Stimulated activated CD8-positive, alpha-beta memory T cell treated with anti-CD3 and anti-CD28 coated beads, Interleukin-15, amount 100 ng/mL, for 1 hour (primary cell): ENCODE results near the gene KRT86.
"Not testable (repeated sequence)": the region's sequence is repeated elsewhere in the genome, so short reads cannot be mapped to it uniquely, and the experiment has no call there.

Experiments
- DNase-seq: peaks from one replicate; pipeline ENCODE4 v3.0.0-alpha.2; 2020; ENCODE audit warnings: low read depth

Gene KRT86

DNA sequence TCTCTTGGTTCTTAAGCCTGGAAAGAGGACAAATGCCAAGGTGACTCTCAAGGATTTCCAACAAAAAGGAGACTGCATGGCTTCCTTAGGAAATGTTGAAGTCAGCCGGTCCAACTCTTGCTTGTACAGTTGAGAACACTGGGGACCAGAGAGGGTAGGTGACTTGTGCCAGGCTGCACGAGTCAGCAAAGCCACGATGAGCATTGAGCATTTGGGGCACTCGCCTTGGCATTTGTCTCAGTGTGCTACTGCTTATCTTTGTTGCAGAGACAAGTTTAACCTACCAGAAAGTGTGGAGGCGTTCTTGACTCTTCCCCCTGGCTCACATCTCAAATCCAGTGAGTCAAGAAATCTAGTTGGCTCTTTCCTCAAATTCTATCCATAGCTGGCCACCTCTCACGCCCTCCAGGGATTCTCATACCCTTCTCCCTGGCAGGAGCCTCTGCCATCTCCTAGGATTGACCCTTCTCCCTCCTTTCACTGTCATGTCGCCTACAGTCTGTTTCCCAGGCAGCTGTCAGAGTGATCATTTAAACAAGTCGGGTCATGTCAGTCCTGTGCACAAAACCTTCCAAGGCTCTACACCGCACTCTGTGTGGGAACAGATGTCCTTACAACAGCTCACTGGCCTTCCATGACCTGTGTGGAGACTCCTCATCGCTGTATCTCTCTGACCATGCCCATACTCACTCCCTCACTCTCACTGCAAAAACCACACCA lies 64.0 kb downstream of the KRT86 start:
- DNase-seq, result no peak

DNA sequence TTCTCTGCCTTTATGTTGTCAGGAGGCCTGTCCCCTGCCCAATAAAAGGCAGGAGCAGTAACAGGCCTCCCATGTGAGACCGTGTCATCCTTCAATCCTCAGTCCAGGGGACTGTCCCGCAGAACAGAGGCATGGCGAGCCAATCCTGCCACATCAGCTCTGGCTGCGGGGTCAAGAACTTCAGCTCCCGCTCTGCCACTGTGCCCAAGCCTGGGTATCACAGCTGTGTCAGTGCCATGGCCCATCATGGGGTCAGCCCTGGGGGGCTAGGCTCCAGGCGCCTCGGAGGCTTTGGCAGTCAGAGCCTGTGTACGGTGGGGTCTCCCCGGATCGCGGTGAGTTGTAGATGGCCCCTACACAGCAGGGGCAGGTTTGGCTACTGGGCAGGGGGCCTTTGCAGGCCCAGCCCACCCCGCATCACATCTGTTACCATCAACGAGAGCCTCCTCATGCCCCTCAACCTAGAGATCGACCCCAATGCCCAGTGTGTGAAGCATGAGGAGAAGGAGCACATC lies 66.7 kb downstream of the KRT86 start:
- DNase-seq, result no peak

DNA sequence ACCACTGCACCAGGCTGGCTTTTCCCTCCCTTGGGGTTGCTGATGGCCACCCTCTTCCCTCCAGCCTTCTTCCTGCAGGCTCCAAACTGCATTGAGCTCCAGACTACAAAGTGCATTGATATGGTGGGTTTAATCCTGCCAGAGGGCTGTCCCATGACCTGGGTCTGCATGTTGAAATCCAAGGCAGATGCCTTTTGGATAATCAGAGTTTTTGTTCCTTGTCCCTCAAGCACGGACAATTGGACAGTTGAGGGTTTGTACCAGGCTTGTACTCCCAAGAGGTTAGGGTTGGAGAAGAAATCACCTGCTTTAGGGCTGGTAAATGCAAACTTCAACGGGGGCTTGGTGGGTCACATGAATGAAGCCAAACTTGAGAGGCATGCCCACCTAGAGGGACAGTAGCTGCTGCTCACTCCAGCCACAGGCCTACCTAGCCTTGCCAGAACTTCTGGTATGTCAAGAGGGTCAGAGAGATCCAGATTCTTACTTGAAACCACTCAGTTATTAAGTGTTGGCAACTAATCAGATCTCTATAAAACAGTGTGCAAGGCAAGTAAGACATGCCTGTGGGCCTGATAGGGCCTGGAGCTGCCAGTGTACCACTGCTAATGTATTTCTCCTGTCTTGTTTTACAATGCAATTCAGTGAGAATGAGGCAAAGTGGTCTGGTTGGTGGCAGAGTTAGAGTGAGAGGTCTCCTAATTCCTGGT lies 68.5 kb downstream of the KRT86 start:
- DNase-seq, result no peak

- DNase-seq, result no peak
These were observed 69.1 kb downstream of the KRT86 start for GRCh38 chr12:52343550-52343949.

DNA sequence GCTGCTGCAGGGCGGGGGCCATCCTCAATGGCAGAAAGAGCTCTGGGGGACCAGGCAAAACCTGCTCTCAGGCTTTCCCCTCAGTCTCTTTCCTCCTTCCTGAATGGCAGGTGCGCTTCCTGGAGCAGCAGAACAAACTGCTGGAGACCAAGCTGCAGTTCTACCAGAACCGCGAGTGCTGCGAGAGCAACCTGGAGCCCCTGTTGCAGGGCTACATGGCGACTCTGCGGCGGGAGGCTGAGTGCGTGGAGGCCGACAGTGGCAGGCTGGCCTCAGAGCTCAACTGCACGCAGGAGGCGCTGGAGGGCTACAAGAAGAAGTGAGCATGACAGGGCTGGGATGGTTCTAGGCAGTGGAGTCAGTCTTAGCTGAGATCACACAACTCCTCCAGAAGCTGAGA lies 69.7 kb downstream of the KRT86 start:
- no peak for DNase-seq

DNA sequence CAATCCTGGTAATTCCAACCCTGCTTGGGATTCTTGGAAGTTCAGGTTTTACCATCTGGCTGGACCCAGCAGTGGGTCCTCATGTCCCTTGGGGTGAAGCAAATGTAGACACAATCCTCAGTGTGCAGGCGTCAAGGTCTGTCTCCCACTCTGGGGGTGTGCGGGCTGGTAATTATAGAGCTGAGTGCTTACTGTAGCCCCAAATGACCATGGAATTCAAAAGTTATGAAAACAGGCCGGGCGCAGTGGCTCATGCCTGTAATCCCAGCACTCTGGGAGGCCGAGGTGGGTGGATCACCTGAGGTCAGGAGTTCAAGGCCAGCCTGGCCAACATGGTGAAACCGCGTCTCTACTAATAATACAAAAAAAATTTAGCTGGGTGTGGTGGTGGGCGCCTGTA lies 70.6 kb downstream of the KRT86 start:
- DNase-seq, result not testable (repeated sequence)

- no peak for DNase-seq
These were observed 72.1 kb downstream of the KRT86 start for GRCh38 chr12:52346593-52346992.

GRCh38 chr12:52347016-52347415 lies 72.6 kb downstream of the KRT86 start:
- DNase-seq, result no peak

- no peak for DNase-seq
These were observed 73.4 kb downstream of the KRT86 start for GRCh38 chr12:52347551-52348510.

- no peak for DNase-seq
These were observed 74.8 kb downstream of the KRT86 start for GRCh38 chr12:52349196-52349595.

GRCh38 chr12:52350021-52350620 lies 75.7 kb downstream of the KRT86 start:
- no peak for DNase-seq

GRCh38 chr12:52350786-52351185 lies 76.3 kb downstream of the KRT86 start:
- DNase-seq, result no peak

DNA sequence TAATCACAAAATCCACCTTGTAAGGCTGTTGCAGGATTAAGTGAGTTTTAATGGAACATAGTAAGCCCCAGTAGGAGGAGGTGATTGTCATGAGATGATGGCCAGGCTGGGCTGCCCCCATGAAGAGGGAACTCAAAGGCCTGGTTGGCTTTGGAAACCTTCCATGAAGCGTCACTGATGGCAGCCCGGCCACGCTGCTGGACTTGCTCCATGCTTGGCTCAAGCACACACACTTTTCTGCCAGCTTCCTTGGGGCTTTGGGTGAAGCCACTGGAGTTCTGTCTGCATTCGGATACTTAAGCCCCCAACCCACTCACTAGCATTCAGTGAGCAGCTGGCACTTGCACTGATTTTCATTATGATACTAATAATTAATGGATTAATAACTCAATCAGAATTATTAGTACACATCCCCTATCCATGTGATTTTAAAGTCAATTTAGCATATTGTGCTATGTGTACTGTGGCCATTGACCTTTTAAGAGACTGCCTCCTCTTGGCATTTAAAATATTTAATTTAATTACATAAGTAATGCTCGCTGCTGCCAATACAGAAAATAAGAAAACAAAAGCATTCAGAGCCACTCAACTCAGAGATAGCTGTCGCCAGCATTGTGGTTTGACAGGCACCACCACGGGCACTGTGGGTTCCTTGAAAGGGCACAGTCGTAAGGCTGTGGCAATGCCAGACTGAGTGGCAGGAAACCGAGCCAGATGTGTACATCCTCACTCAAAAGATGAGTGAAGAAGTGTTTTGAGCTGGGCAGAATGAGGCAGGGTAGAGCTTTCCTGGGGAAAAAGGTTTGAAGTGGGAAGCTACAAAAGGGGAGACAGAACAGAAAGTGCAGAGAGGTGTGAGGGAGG lies 77.0 kb downstream of the KRT86 start:
- peak; percentile 15 for DNase-seq

DNA sequence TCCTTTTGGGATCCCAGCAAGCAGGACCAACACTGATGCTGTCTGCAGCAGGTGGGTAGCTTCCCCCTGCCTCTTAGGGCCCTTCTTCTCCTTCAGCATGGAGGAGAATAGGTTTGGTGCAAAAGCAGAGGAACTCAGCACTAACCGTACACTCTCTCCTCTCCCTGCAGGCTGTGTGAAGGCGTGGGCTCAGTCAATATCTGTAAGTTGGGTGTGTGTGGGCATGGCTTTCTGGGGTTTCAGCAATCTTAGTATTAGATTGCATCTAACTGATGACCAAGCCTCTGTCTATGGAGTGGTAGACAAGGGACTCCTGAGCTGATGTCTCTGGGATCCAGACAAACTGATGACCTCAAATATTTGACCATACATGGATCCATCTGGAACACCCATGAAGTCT lies 78.5 kb downstream of the KRT86 start:
- no peak for DNase-seq

GRCh38 chr12:52353766-52354165 lies 79.3 kb downstream of the KRT86 start:
- no peak for DNase-seq

- no peak for DNase-seq
These were observed 79.8 kb downstream of the KRT86 start for GRCh38 chr12:52354200-52354599.

- DNase-seq, result no peak
These were observed 80.7 kb downstream of the KRT86 start for GRCh38 chr12:52355176-52355575.

- no peak for DNase-seq
These were observed 81.8 kb downstream of the KRT86 start for GRCh38 chr12:52356031-52356761.

DNA sequence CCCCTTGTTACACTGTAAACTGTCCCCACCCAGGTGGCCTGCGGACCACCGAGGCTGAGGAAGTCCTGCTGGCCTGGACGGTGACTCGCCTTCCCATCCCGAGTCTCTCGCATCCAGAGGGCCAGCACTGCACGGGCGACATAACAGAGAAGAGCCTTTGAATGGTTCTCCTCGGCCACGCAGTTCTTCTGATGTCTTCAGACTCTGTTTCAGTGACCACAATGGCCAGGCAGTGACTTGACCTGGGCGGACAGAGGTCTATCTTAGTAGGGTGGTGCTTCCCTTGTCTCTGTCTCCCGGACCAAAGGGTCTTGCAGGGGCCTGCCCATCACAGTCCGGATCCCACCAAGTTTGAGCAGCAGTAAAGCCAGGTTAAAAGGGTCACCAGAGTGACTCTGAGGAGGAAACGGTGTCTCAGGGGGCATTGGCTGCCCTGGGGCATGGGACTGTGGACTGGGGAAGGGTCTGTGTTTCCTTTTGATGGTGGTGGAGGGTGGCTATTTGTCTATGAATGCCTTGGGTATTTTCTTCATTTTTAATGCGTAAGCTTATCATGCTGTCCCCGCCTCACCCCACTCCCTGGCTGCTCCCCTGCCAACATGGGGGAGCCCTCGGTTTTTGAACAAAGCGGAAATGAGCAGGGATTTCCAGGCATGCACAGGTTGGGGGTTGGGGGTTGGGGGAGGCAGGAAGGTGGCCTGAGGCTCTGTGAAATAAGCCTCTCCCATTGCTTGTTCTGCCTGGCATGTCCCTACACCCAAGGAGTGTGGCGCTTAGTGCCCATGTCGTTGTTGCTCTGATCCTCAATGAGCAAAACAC lies 82.5 kb downstream of the KRT86 start:
- DNase-seq, result no peak
